ENCODE results near the gene TRIM17.

The TRIM17 gene

GRCh38 chr1:228424685-228425660 lies 8.3 kb upstream of the TRIM17 start:
- no peak for TF ChIP-seq CTCF (IDR thresholded peaks at IDR 0.05; ENCODE audit: insufficient read depth, missing control alignments)
- no peak for FAIRE-seq

GRCh38 chr1:228423404-228424053 lies 6.9 kb upstream of the TRIM17 start:
- DNase-seq (ENCODE audit: insufficient read length, low spot score) (no peak), FAIRE-seq (no peak)
- no peak for TF ChIP-seq CTCF (IDR thresholded peaks at IDR 0.05; ENCODE audit: insufficient read depth, missing control alignments)

More at GRCh38 chr1:228424685-228425660, 8.3 kb upstream of the TRIM17 start:
- no peak for DNase-seq (ENCODE audit: insufficient read length, low spot score)

- FAIRE-seq (no peak), DNase-seq (ENCODE audit: insufficient read length, low spot score) (no peak)
- no peak for TF ChIP-seq CTCF (IDR thresholded peaks at IDR 0.05; ENCODE audit: insufficient read depth, missing control alignments)
Measured at GRCh38 chr1:228420968-228421826, 4.5 kb upstream of the TRIM17 start.

DNA sequence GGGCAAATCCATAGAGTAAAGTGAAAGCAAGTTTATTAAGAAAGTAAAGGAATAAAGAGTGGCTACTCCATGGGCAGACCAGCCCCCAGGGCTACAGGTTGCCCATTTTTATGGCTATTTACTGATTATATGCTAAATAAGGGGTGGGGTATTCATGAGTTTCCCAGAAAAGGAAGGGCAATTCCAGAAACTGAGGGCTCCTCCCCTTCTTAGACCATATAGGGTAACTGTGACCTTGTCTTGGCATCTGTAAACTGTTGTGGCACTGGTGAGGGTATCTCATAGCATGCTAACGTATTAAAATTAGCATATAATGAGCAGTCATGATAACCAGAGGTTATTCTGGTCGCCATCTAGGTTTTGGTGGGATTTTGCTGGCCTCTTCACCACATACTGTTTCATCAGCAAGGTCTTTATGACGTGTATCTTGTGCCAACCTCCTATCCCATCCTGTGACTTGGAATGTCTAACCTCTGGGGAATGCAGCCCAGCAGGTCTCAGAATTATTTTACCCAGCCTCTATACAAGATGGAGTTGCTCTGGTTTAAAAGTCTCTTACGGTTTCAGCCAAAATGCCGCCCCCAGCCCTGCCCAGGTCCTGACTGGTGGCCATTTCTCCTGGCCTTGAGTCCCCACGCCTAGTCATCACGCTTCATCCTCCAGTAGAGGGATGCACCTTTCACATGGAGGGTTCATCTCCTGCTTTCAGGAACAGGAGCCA lies 982 bp upstream of the TRIM17 start:
- no peak for DNase-seq (ENCODE audit: insufficient read length, low spot score)
- no peak for TF ChIP-seq CTCF (IDR thresholded peaks at IDR 0.05; ENCODE audit: insufficient read depth, missing control alignments)
- FAIRE-seq, result no peak

GRCh38 chr1:228417061-228417460 lies 400 bp upstream of the TRIM17 start:
- DNase-seq (ENCODE audit: insufficient read length, low spot score) (no peak), FAIRE-seq (no peak)
- TF ChIP-seq CTCF (IDR thresholded peaks at IDR 0.05; ENCODE audit: insufficient read depth, missing control alignments), result no peak

- FAIRE-seq, result no peak
- DNase-seq (ENCODE audit: insufficient read length, low spot score), result no peak
- no peak for TF ChIP-seq CTCF (IDR thresholded peaks at IDR 0.05; ENCODE audit: insufficient read depth, missing control alignments)
Measured at GRCh38 chr1:228415853-228416216, 826 bp downstream of the TRIM17 start.
